Bone marrow (tissue), 2 donors: ENCODE measurements around the gene ANO5.
"Not testable (repeated sequence)": the region's sequence is repeated elsewhere in the genome, so short reads cannot be mapped to it uniquely, and the experiment has no call there.

Source experiments
- DNase-seq, 2 donors: peaks; one replicate each; lab custom pipeline; 2025; lab: John Stamatoyannopoulos, UW

ANO5 gene

GRCh38 chr11:22197139-22198005 lies 4.5 kb downstream of the ANO5 start:
- DNase-seq, result no peak

- DNase-seq, result no peak
Observed at GRCh38 chr11:22199243-22199642, 6.4 kb downstream of the ANO5 start.

- no peak for DNase-seq
Observed at GRCh38 chr11:22203281-22203680, 10.4 kb downstream of the ANO5 start.

GRCh38 chr11:22207162-22207561 lies 14.3 kb downstream of the ANO5 start:
- DNase-seq, result no peak

- no peak for DNase-seq
Observed at GRCh38 chr11:22208151-22208858, 15.4 kb downstream of the ANO5 start.

GRCh38 chr11:22216940-22217339 lies 24.1 kb downstream of the ANO5 start:
- DNase-seq, result no peak

GRCh38 chr11:22221143-22221542 lies 28.3 kb downstream of the ANO5 start:
- no peak for DNase-seq

GRCh38 chr11:22225190-22225589 lies 32.3 kb downstream of the ANO5 start:
- DNase-seq, result no peak

- no peak for DNase-seq
Observed at GRCh38 chr11:22234743-22235142, 41.9 kb downstream of the ANO5 start.

- peak in 1 of 2 donors; percentile 27 for DNase-seq
Observed at GRCh38 chr11:22244986-22245592, 52.2 kb downstream of the ANO5 start.

- no peak for DNase-seq
Observed at GRCh38 chr11:22246992-22247391, 54.1 kb downstream of the ANO5 start.

GRCh38 chr11:22249871-22250270 lies 57.0 kb downstream of the ANO5 start:
- DNase-seq, result no peak

- DNase-seq, result no peak
Observed at GRCh38 chr11:22256876-22257275, 64.0 kb downstream of the ANO5 start.

- no peak for DNase-seq
Observed at GRCh38 chr11:22263613-22264012, 70.7 kb downstream of the ANO5 start.

- not testable (repeated sequence) for DNase-seq
Observed at GRCh38 chr11:22268983-22269624, 76.2 kb downstream of the ANO5 start.

GRCh38 chr11:22273781-22274180 lies 80.9 kb downstream of the ANO5 start:
- no peak for DNase-seq

- no peak for DNase-seq
Observed at GRCh38 chr11:22275600-22275999, 82.7 kb downstream of the ANO5 start.

GRCh38 chr11:22276535-22276934 lies 83.7 kb downstream of the ANO5 start:
- DNase-seq, result no peak

GRCh38 chr11:22284991-22285390 lies 92.1 kb downstream of the ANO5 start:
- not testable (repeated sequence) for DNase-seq

- no peak for DNase-seq
Observed at GRCh38 chr11:22302368-22302767, 109.5 kb downstream of the ANO5 start.

GRCh38 chr11:22304337-22304961 lies 111.6 kb downstream of the ANO5 start:
- peak in 1 of 2 donors; percentile 17 for DNase-seq

- no peak for DNase-seq
Observed at GRCh38 chr11:22317656-22318055, 124.8 kb downstream of the ANO5 start.
